Smooth muscle cell (in vitro differentiated cells): ENCODE measurements around the gene RGMB. TPM values are rescaled to one million over a fixed set of nuclear protein-coding genes. Genes with fewer than 3 reads are reported as not detected.

ENCODE experiments used
- DNase-seq: peaks from one replicate; lab custom pipeline; 2025; ENCODE audit not compliant: unreplicated experiment; lab: John Stamatoyannopoulos, UW
- H2AFZ ChIP-seq: fragments of 200-600 bp; sonication (generic); 2 replicates; pipeline ENCODE4 v1.6.0; 2016; ENCODE audit warnings: antibody characterized with exemption, low read depth, mild to moderate bottlenecking
- H3F3A ChIP-seq: fragments of 200-600 bp; sonication (generic); 2 replicates; pipeline ENCODE4 v1.6.0; 2017; ENCODE audit warnings: antibody characterized with exemption, low read depth
- H3K27ac ChIP-seq: fragments of 200-600 bp; sonication (generic); 2 replicates; pipeline ENCODE4 v1.5.1; 2016; ENCODE audit warnings: low read depth, mild to moderate bottlenecking
- H3K27me3 ChIP-seq: fragments of 200-600 bp; sonication (generic); 2 replicates; pipeline ENCODE4 v1.6.1; 2016; ENCODE audit warnings: low read depth, mild to moderate bottlenecking
- H3K36me3 ChIP-seq: fragments of 200-600 bp; sonication (generic); 2 replicates; pipeline ENCODE4 v1.5.1; 2016; ENCODE audit warnings: low read depth
- H3K4me1 ChIP-seq: fragments of 200-600 bp; sonication (generic); 2 replicates; pipeline ENCODE4 v1.5.1; 2016; ENCODE audit warnings: low read depth
- H3K4me2 ChIP-seq: fragments of 200-600 bp; sonication (generic); 2 replicates; pipeline ENCODE4 v1.6.0; 2016; ENCODE audit warnings: mild to moderate bottlenecking
- H3K4me3 ChIP-seq: fragments of 200-600 bp; sonication (generic); 2 replicates; pipeline ENCODE4 v1.5.1; 2016; ENCODE audit warnings: mild to moderate bottlenecking
- H3K79me2 ChIP-seq: fragments of 200-600 bp; sonication (generic); 2 replicates; pipeline ENCODE4 v1.6.0; 2016; ENCODE audit warnings: low read depth, mild to moderate bottlenecking
- H3K9ac ChIP-seq: fragments of 200-600 bp; sonication (generic); 2 replicates; pipeline ENCODE4 v1.6.0; 2016; ENCODE audit warnings: low read depth
- H3K9me3 ChIP-seq: fragments of 200-600 bp; sonication (generic); replicated peaks from 2 replicates; pipeline ENCODE4 v1.5.1; 2016; ENCODE audit warnings: low read depth
- H4K20me1 ChIP-seq: fragments of 200-600 bp; sonication (generic); 2 replicates; pipeline ENCODE4 v1.6.0; 2016; ENCODE audit warnings: low read depth
- CTCF ChIP-seq: fragments of 200-600 bp; sonication (generic); IDR thresholded peaks from 2 replicates; pipeline ENCODE4 v1.5.1; 2017; ENCODE audit warnings: borderline replicate concordance, mild to moderate bottlenecking, antibody characterized with exemption; ENCODE audit not compliant: insufficient read depth, poor library complexity, severe bottlenecking
- WGBS: methylation state at CpG from one replicate; pipeline ENCODE4 v1.1.7; 2016; ENCODE audit warnings: low lambda C conversion rate; 5-methylcytosine and 5-hydroxymethylcytosine counted together
- polyA plus RNA-seq: library from polyadenylated mRNA; unstranded; fragments of >200 nt; fragmentation: Nextera tagmentation; extraction: Ambion mirVana; gene quantifications from 2 replicates; pipeline ENCODE4 v1.2.1, GENCODE V29; 2016
- total RNA-seq: library from RNA; depleted of rRNA; stranded (reverse); fragments of >200 nt; gene quantifications from 2 replicates; pipeline ENCODE4 v1.2.3, GENCODE V29; 2014

The RGMB gene
- total and polyA plus RNA-seq, 2 experiments from 2014 or later: 8.0 to 11.2 TPM

GRCh38 chr5:98786191-98786853 lies 12.9 kb downstream of the RGMB start:
- Histone ChIP-seq H3K27ac (no peak overlapping the region), H2AFZ (no peak overlapping the region), H3K4me1 (no peaks in the 10 kb centered on the region), H3K9ac (no peak overlapping the region), H3K36me3 (no peaks in the 10 kb centered on the region), H3K4me3 (no peak overlapping the region), H4K20me1 (peaks cover 94% of the 10 kb centered on the region), H3F3A (no peaks in the 10 kb centered on the region), H3K27me3 (no peaks in the 10 kb centered on the region), H3K4me2 (no peak overlapping the region), H3K79me2 (peaks cover 50% of the 10 kb centered on the region), H3K9me3 (no peaks in the 10 kb centered on the region)
- TF ChIP-seq CTCF: no peak
- no peak for DNase-seq
- 84% methylated on average over 4 of the region's 4 CpGs for WGBS

GRCh38 chr5:98787131-98787719 lies 13.8 kb downstream of the RGMB start:
- H3K4me1 ChIP-seq: no peaks in the 10 kb centered on the region
- H3K4me2 ChIP-seq: no peak overlapping the region
- no peak for TF ChIP-seq CTCF
- no peaks in the 10 kb centered on the region for H3K27me3 ChIP-seq
- peaks cover 92% of the 10 kb centered on the region for H4K20me1 ChIP-seq
- H3K27ac ChIP-seq: no peak overlapping the region
- H3K36me3 ChIP-seq: no peaks in the 10 kb centered on the region
- peaks cover 41% of the 10 kb centered on the region for H3K79me2 ChIP-seq
- no peaks in the 10 kb centered on the region for H3F3A ChIP-seq
- no peak for DNase-seq
- WGBS: 87% methylated on average over 5 of the region's 5 CpGs
- H3K9me3 ChIP-seq: no peaks in the 10 kb centered on the region
- no peak overlapping the region for H2AFZ ChIP-seq
- no peak overlapping the region for H3K4me3 ChIP-seq
- H3K9ac ChIP-seq: no peak overlapping the region

DNA sequence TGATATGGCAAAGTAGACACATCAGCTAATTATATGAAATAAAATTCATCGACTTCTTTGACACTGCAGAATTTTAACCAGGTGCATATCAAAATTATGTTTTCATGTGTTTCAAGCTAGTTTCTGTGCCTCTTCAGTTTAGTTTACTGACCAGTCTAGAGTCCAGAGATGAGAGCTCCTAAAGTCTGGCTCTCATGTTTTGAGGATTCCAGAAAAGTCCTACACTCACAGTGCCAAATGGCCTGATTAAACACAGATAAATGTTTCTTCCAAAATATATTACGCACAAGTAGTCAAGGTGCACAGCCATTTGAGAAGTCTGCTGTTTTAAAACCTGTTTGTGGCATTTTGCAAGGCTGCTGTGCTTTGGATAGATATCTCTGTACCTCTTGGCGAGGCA lies 15.6 kb downstream of the RGMB start:
- Histone ChIP-seq H3K9ac (no peak overlapping the region), H3K4me3 (no peak overlapping the region), H3F3A (no peaks in the 10 kb centered on the region), H3K27ac (no peak overlapping the region), H3K36me3 (no peaks in the 10 kb centered on the region), H3K27me3 (no peaks in the 10 kb centered on the region), H3K4me1 (no peaks in the 10 kb centered on the region), H4K20me1 (peaks cover 77% of the 10 kb centered on the region), H3K9me3 (no peaks in the 10 kb centered on the region), H3K4me2 (no peak overlapping the region), H3K79me2 (peaks cover 31% of the 10 kb centered on the region), H2AFZ (no peak overlapping the region)
- DNase-seq: no peak
- TF ChIP-seq CTCF: no peak
- 99% methylated on average over 3 of the region's 3 CpGs for WGBS

DNA sequence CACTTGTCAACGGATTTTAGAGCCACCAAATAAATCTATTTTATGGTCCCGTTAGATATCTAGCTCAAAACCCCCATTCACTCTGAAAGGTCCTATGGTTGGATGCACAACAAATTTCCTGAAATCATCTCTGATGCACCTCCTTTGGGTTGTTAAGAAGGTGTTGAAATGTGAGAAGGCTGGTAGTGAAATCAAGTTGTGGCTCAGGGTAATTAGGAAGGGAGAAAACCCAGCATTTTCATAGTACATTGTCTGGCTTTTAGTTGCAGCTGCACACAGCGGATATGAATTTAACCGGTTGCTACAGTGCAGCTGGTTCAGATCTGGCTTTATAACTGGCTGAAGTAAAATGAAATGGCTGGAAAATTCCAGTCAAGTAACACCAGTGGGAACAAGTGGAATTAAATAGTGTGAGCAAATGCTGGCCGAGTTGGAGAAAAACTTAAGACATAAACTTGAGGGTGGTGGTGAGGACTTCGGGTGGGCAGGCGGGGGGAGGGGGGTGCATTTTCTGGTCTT lies 17.6 kb downstream of the RGMB start:
- 88% methylated on average over 7 of the region's 7 CpGs for WGBS
- Histone ChIP-seq H2AFZ (no peak overlapping the region), H3K4me1 (no peaks in the 10 kb centered on the region), H3F3A (no peaks in the 10 kb centered on the region), H3K27me3 (no peaks in the 10 kb centered on the region), H3K4me2 (no peak overlapping the region), H3K79me2 (peaks cover 21% of the 10 kb centered on the region), H4K20me1 (peaks cover 58% of the 10 kb centered on the region), H3K4me3 (no peak overlapping the region), H3K9ac (no peak overlapping the region), H3K9me3 (no peaks in the 10 kb centered on the region), H3K27ac (no peak overlapping the region), H3K36me3 (no peaks in the 10 kb centered on the region)
- TF ChIP-seq CTCF: no peak
- DNase-seq: no peak
